HUES64 (cell line): ENCODE data around the gene PGF.

Experiments used
- H3K27ac ChIP-seq: 2 replicates; pipeline ENCODE4 v1.7.0; 2013; ENCODE audit warnings: low read depth, low read length, inconsistent platforms
- H3K27me3 ChIP-seq: 2 replicates; pipeline ENCODE4 v1.6.1; 2013; ENCODE audit warnings: mild to moderate bottlenecking, low read length; ENCODE audit not compliant: insufficient read depth
- H3K36me3 ChIP-seq: 2 replicates; pipeline ENCODE4 v1.6.1; 2013; ENCODE audit warnings: mild to moderate bottlenecking, low read length; ENCODE audit not compliant: insufficient read depth
- H3K4me1 ChIP-seq: 2 replicates; pipeline ENCODE4 v1.6.1; 2013; ENCODE audit warnings: mild to moderate bottlenecking, low read length, moderate library complexity; ENCODE audit not compliant: insufficient read depth
- H3K4me3 ChIP-seq: 2 replicates; pipeline ENCODE4 v1.5.1; 2013; ENCODE audit warnings: mild to moderate bottlenecking, low read length, moderate library complexity
- H3K9ac ChIP-seq: 2 replicates; pipeline ENCODE4 v1.6.1; 2013; ENCODE audit warnings: mild to moderate bottlenecking, low read depth, low read length
- H3K9me3 ChIP-seq: 2 replicates; pipeline ENCODE4 v1.6.1; 2013; ENCODE audit warnings: low read depth, low read length; ENCODE audit not compliant: insufficient read depth
- WGBS: fragments of 150-250, 120-280 bp; methylation state at CpG from one replicate; pipeline ENCODE4 v1.1.7; 2013; ENCODE audit warnings: missing lambda C conversion rate; 5-methylcytosine and 5-hydroxymethylcytosine counted together

Gene PGF

DNA sequence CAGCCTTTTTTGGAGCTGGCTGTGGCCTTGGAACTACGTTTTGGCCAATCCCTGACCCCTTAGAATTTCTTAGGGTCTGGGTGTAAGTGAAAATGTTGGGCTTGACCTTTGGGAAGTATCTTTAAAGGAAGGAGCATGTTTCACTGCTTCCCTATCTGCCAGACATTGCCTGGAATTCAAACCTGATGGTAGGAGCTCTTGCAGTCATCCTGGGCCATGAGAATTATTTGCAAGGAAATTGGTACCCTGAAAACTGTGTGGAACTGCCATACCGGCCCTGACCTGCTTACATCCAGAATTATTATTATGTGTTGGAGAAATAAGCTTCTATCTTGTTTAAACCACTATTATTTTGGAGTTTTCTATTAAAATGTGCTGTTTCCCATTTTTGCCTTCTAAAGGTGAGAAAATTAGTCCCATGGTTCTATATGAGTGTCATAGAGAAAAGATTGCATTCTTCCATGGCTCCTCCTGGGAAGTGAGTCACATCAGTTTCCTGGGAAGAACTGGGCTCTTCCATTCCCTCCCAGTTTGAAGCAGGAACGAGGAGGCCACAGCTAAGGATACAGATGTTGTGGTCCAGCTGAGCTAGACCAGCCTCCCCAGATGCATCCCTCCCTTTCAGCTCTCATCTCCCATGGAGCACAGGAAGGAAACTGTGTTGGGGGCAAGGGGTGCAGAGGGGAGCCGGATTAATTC, 9.5 kb upstream of the PGF start:
- H3K27me3 ChIP-seq, result no peaks in the 10 kb centered on the region
- no peak overlapping the region for H3K9ac ChIP-seq
- no peaks in the 10 kb centered on the region for H3K36me3 ChIP-seq
- no peak overlapping the region for H3K27ac ChIP-seq
- peaks cover 3% of the 10 kb centered on the region; the same call in 1 of the 2 replicates for H3K4me1 ChIP-seq
- WGBS, result 93% methylated on average over 4 of the region's 4 CpGs
- H3K9me3 ChIP-seq, result no peaks in the 10 kb centered on the region
- H3K4me3 ChIP-seq, result no peak overlapping the region

DNA sequence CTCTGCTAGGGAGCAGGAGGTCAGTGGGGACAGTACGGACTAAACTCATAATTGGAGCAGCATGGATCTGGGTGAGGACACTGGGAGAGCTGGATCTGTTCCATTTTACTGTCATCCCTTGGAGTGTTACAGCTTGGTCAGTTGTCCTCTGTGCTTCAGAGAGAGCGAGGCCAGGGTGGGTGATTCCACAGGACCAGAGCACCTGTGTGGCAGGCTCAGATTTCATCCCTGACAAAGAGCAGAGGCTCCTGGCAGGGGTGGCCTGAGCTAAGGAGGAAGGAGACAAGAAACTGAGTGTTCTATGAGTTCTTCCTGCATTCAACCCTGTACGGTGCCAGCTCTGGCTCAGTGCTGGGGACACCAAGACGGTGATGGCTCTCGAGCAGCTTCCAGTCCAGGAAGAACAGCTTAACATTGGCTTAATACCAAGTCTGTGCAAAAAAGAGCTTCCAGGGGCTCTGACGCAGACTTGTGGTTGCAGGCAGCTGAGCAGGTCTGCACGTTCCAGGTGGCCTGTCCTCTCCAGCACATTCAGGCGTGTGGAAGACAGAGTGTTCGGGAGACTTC, 8.4 kb upstream of the PGF start:
- H3K9me3 ChIP-seq, result no peaks in the 10 kb centered on the region
- no peak overlapping the region for H3K4me3 ChIP-seq
- 86% methylated on average over 9 of the region's 9 CpGs for WGBS

DNA sequence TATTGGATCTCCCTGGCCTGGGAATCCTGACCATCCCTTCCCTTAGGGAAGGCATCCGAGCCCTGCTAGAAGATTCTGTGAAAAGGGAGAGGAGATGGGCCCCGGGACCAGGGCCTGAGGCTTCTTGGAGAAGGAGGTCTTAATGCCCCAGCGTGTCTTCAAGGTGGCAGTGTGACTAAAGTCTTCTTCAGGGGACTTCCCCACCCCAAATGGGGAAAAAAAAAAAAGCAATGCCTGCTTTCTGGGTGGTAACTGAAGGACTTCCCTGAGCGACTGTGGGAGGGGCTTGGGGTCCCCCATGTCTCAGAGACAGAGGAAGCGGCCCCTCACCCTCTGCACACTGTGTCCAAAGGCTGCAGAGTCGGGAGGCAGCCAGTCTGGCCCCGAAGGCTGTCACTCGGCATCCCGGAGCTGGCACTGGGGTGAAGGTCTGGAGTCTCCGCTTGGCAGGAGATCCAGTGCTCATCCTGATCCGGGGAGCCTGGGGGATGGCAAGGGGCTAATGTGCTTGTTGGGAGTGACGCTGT, 7.8 kb upstream of the PGF start:
- WGBS, result 90% methylated on average over 12 of the region's 12 CpGs

More for the DNA sequence above, 8.4 kb upstream of the PGF start:
- Histone ChIP-seq H3K36me3 (no peaks in the 10 kb centered on the region), H3K4me1 (peaks cover 3% of the 10 kb centered on the region; the same call in 1 of the 2 replicates), H3K27me3 (no peaks in the 10 kb centered on the region), H3K9ac (no peak overlapping the region), H3K27ac (no peak overlapping the region)

DNA sequence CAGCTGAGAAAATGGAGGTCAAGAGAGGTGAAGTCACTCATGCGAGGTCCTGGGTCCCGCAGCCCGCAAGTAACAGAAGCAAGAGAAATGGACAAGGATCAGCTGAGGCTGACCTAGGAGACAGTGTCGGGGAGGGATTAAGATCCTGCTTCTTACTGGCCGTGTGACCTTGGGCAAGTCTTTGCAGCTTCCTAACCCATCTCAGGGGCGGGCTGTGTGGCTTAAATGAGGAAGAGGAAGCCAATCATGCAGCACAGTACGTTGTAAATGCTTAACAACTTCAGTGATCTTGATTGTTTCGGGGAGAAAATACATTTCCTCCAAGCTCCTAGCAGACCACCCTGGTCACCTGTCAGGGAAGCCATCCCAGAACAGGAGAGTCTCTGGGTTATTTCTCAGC, 7.1 kb upstream of the PGF start:
- Histone ChIP-seq H3K4me1 (peaks cover 3% of the 10 kb centered on the region; the same call in 1 of the 2 replicates), H3K9ac (no peak overlapping the region), H3K4me3 (no peak overlapping the region), H3K9me3 (no peaks in the 10 kb centered on the region), H3K27ac (no peak overlapping the region), H3K36me3 (no peaks in the 10 kb centered on the region), H3K27me3 (no peaks in the 10 kb centered on the region)
- WGBS, result 85% methylated on average over 8 of the region's 8 CpGs

More for the DNA sequence above, 7.8 kb upstream of the PGF start:
- no peak overlapping the region for H3K4me3 ChIP-seq
- no peak overlapping the region for H3K27ac ChIP-seq
- H3K36me3 ChIP-seq, result no peaks in the 10 kb centered on the region
- no peaks in the 10 kb centered on the region for H3K27me3 ChIP-seq
- peaks cover 3% of the 10 kb centered on the region; the same call in 1 of the 2 replicates for H3K4me1 ChIP-seq
- no peak overlapping the region for H3K9ac ChIP-seq
- no peaks in the 10 kb centered on the region for H3K9me3 ChIP-seq

DNA sequence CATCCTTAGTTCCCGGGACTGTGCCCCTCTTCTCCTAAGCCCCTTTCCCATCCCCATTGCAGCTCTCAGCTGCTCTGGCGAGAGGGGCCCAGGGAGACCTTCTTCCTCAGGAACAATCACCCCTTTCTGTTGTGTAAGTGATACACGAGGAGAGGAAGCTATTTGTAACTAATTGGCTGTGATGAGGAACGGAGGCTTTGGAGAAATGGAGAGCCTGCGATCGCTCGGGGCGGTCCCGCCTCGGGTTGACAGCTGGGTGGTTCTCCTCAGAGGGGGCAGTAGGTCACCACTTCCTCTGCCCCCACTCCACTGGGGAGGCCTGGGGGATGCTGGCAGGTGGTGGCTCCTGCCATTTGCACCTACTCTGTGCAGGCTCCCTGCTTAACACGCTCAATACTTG, 6.6 kb upstream of the PGF start:
- H3K27me3 ChIP-seq, result no peaks in the 10 kb centered on the region
- no peaks in the 10 kb centered on the region for H3K9me3 ChIP-seq
- H3K4me3 ChIP-seq, result no peak overlapping the region
- H3K4me1 ChIP-seq, result peaks cover 3% of the 10 kb centered on the region; the same call in 1 of the 2 replicates
- H3K27ac ChIP-seq, result no peak overlapping the region
- H3K36me3 ChIP-seq, result no peaks in the 10 kb centered on the region
- WGBS, result 88% methylated on average over 11 of the region's 11 CpGs
- H3K9ac ChIP-seq, result no peak overlapping the region

DNA sequence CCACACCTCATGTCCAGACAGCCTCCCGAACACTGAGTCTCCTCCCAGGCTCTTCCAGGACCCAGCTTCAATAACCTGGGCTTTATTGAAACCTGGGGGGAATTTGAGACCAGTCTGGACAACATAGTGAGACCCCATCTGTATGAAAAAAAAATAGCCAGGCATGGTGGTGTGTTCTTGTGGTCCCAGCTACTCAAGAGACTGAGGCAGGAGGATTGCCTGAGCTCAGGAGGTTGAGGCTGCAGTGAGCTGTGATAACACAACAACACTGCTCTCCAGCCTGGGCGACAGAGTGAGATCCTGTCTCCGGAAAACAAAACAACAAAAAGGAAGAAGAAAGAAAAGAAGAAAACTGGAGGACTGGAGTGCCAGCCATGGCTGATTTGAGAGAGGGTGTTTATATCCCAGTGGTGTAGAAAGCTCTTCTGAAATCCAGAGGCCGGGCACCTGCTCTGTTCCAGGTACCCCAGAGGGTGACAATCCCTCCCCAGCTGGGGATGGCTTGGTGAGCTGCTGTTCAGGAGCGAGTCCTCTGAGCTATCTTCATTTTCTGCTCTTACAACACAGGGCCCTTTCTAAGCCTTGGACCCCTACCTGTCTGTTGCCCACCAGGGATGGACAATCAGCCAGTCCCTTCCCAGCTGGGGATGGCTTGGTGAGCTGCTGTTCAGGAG, 6.0 kb upstream of the PGF start:
- Histone ChIP-seq H3K9me3 (no peaks in the 10 kb centered on the region), H3K27me3 (peaks cover 1% of the 10 kb centered on the region; the same call in 1 of the 2 replicates), H3K27ac (no peak overlapping the region), H3K9ac (no peak overlapping the region), H3K4me1 (peaks cover 3% of the 10 kb centered on the region; the same call in 1 of the 2 replicates), H3K4me3 (no peak overlapping the region), H3K36me3 (no peaks in the 10 kb centered on the region)
- 89% methylated on average over 5 of the region's 5 CpGs for WGBS

DNA sequence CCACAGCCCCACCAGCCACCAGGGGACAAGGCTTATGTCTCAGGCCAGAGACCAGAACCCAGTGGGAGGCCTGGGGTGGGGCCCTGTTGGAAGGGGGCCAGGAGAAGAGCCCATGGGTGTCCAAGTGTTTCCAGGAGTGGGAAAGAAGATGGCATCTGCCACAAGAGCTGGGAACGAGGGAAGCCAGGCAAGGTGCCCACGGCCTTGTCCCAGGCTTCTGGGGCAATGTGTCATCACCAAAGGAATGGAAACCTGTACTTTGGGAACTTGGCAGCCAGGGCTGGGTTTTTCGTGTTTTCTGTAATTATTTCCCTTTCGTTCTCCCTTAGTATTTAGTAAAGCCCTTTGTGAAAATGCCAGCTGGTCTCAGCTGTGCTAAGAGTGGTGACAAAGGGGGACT, 5.3 kb upstream of the PGF start:
- peaks cover 8% of the 10 kb centered on the region for H3K27me3 ChIP-seq
- no peaks in the 10 kb centered on the region for H3K36me3 ChIP-seq
- peaks cover 8% of the 10 kb centered on the region for H3K4me1 ChIP-seq
- no peak overlapping the region for H3K27ac ChIP-seq
- WGBS, result 96% methylated on average over 4 of the region's 4 CpGs
- H3K9me3 ChIP-seq, result no peaks in the 10 kb centered on the region
- H3K9ac ChIP-seq, result no peak overlapping the region
- H3K4me3 ChIP-seq, result no peak overlapping the region

DNA sequence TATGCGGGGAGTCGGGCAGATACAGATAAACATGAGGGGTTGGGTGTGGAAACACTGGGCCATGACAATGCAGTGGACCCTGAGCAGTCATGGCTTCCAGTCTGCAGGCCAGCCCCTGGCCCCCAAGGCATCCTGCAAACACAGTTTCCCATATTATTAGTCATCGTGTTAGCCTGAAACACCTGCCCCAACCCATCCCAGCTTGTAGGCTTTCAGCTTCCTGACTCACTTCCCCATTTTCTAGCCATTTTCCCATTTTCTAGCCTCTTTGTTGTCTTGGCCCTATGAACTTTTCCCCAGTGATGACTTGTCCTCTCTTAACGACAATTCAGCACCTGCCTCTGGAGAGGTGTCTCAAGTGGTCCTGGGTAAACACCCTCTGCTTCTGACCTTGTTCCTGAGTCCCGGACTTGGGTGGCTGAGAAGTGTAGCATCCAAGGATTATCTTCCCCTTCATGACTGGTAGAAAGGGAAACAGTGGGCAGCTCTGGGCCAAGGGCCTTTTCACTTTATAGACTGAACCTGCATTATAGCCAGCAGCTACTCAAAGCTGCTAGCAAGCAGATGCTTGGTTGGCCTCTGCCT, 4.3 kb upstream of the PGF start:
- 87% methylated on average over 5 of the region's 5 CpGs for WGBS
- H3K36me3 ChIP-seq, result no peaks in the 10 kb centered on the region
- no peak overlapping the region for H3K4me3 ChIP-seq
- H3K9ac ChIP-seq, result no peak overlapping the region
- peaks cover 16% of the 10 kb centered on the region for H3K27me3 ChIP-seq
- no peaks in the 10 kb centered on the region for H3K9me3 ChIP-seq
- H3K4me1 ChIP-seq, result peaks cover 10% of the 10 kb centered on the region
- no peak overlapping the region for H3K27ac ChIP-seq

DNA sequence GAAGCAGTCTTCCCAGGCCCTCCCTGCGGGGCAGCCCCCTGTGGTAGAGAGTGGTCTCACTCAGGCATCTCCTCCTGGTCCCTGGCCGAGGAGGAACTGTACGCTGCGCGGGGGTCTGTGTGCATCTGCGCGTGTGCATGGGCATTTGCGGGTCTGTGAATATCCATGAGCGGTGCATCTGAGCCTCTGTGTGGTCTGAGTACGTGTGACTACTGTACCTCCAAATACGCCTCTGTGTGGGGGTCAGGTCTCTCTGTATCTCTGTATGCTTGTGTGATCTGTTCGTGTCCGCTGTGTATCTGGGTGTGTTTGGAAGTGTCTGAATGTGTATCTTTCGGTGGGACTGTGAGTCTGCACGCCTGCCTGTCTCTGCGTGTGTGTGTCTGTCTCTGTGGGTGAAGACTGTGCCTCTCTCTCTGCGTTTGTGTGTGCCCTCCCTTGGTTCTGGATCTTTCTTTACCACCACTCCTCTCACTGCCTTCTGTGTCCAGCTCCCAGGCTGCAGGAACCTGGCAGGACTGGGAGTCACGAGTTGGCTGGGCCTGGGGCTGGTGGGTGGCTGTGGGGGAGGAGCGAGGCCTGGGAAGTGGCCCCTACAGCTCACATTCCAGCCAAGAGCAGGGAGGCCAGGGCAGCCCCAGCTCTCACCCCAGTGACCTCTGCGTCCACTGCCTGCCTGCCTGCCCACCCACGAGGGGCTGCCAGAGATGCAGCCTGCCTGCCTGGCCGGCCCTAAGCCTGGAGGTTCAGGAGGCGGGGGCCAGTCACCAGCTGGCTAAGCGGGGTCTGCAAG, 1.1 kb upstream of the PGF start:
- WGBS, result 83% methylated on average over 24 of the region's 24 CpGs
- Histone ChIP-seq H3K9me3 (no peaks in the 10 kb centered on the region), H3K27me3 (peaks cover 23% of the 10 kb centered on the region), H3K27ac (no peak overlapping the region), H3K9ac (no peak overlapping the region), H3K4me3 (no peak overlapping the region), H3K4me1 (peaks cover 11% of the 10 kb centered on the region), H3K36me3 (no peaks in the 10 kb centered on the region)

DNA sequence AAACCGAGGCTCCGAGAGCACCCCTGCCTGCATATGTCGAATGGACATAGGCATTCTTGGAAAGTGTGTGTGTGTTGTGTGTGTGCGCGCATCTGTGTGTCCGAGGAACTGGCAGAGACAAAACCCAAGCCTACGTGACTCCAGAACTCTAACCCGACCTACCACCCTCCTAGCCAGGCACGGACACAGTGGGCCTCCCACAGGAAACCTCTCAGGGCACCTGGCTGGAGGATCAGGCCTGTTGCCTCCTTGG, 556 bp upstream of the PGF start:
- Histone ChIP-seq H3K9me3 (no peaks in the 10 kb centered on the region), H3K36me3 (no peaks in the 10 kb centered on the region), H3K9ac (no peak overlapping the region), H3K4me3 (peak overlapping the region; percentile 61), H3K27me3 (peaks cover 23% of the 10 kb centered on the region), H3K4me1 (peaks cover 11% of the 10 kb centered on the region), H3K27ac (no peak overlapping the region)
- 76% methylated on average over 9 of the region's 9 CpGs for WGBS

DNA sequence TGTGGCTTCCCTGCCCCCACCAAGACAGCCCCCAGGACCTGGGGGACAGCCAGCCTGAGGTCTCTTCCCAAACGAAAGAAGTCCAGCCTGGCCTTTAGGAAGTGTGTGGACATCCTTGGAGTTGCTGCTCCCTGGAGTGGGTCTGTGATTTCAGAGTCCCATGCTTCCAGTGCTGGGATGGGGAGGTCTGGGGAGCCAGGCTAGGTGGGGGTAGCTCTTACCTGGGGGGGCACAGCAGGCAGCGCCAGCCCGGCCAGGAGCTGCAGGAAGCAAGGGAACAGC, 509 bp downstream of the PGF start:
- Histone ChIP-seq H3K4me1 (peaks cover 11% of the 10 kb centered on the region), H3K9me3 (no peaks in the 10 kb centered on the region), H3K9ac (peak overlapping the region; percentile 47; the same call in 1 of the 2 replicates), H3K27ac (no peak overlapping the region), H3K36me3 (no peaks in the 10 kb centered on the region), H3K4me3 (peak overlapping the region; percentile 61), H3K27me3 (peaks cover 23% of the 10 kb centered on the region)
- 51% methylated on average over 3 of the region's 3 CpGs for WGBS
